Ishikawa (cell line): ENCODE results near the gene CDC42BPA.

ENCODE experiments used
- CEBPB ChIP-seq: IDR thresholded peaks from 2 replicates; pipeline ENCODE4 v1.6.1; 2012
- CREB1 ChIP-seq: IDR thresholded peaks from 2 replicates; pipeline ENCODE4 v1.6.1; 2012; ENCODE audit warnings: low read depth
- EGR1 ChIP-seq: IDR thresholded peaks from 2 replicates; pipeline ENCODE4 v1.6.1; 2012
- EP300 ChIP-seq: IDR thresholded peaks from 2 replicates; pipeline ENCODE4 v1.6.1; 2012; ENCODE audit warnings: borderline replicate concordance
- FOXM1 ChIP-seq: IDR thresholded peaks from 2 replicates; pipeline ENCODE4 v1.6.1; 2012; ENCODE audit warnings: low read depth, borderline replicate concordance
- NFIC ChIP-seq: IDR thresholded peaks from 2 replicates; pipeline ENCODE4 v1.6.1; 2012
- RAD21 ChIP-seq: IDR thresholded peaks from 2 replicates; pipeline ENCODE4 v1.6.1; 2012; ENCODE audit warnings: low read depth
- TAF1 ChIP-seq: IDR thresholded peaks from 2 replicates; pipeline ENCODE4 v1.6.1; 2012; ENCODE audit warnings: low read depth, mild to moderate bottlenecking
- TCF12 ChIP-seq: IDR thresholded peaks from 2 replicates; pipeline ENCODE4 v1.6.1; 2012; ENCODE audit warnings: low read depth
- TEAD4 ChIP-seq: IDR thresholded peaks from 2 replicates; pipeline ENCODE4 v1.6.1; 2012
- USF1 ChIP-seq: IDR thresholded peaks from 2 replicates; pipeline ENCODE4 v1.6.1; 2012
- YY1 ChIP-seq: IDR thresholded peaks from 2 replicates; pipeline ENCODE4 v1.6.1; 2012; ENCODE audit warnings: low read depth
- ZBTB7A ChIP-seq: IDR thresholded peaks from 2 replicates; pipeline ENCODE4 v1.6.1; 2012; ENCODE audit warnings: low read depth
- TF ChIP-seq, protein P1 (sequence below): IDR thresholded peaks from 2 replicates; pipeline ENCODE4 v1.6.1; 2012
- TF ChIP-seq, protein P2 (sequence below): IDR thresholded peaks from 2 replicates; pipeline ENCODE4 v1.6.1; 2012; ENCODE audit warnings: low read depth, mild to moderate bottlenecking

Gene CDC42BPA

GRCh38 chr1:227140376-227140775 is 177.9 kb downstream of the CDC42BPA start:
- TF ChIP-seq, protein P1, sequence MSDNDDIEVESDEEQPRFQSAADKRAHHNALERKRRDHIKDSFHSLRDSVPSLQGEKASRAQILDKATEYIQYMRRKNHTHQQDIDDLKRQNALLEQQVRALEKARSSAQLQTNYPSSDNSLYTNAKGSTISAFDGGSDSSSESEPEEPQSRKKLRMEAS = no peak
- no peak for TF ChIP-seq USF1
- no peak for TF ChIP-seq EGR1
- TF ChIP-seq EP300 = no peak
- TF ChIP-seq, protein P2, sequence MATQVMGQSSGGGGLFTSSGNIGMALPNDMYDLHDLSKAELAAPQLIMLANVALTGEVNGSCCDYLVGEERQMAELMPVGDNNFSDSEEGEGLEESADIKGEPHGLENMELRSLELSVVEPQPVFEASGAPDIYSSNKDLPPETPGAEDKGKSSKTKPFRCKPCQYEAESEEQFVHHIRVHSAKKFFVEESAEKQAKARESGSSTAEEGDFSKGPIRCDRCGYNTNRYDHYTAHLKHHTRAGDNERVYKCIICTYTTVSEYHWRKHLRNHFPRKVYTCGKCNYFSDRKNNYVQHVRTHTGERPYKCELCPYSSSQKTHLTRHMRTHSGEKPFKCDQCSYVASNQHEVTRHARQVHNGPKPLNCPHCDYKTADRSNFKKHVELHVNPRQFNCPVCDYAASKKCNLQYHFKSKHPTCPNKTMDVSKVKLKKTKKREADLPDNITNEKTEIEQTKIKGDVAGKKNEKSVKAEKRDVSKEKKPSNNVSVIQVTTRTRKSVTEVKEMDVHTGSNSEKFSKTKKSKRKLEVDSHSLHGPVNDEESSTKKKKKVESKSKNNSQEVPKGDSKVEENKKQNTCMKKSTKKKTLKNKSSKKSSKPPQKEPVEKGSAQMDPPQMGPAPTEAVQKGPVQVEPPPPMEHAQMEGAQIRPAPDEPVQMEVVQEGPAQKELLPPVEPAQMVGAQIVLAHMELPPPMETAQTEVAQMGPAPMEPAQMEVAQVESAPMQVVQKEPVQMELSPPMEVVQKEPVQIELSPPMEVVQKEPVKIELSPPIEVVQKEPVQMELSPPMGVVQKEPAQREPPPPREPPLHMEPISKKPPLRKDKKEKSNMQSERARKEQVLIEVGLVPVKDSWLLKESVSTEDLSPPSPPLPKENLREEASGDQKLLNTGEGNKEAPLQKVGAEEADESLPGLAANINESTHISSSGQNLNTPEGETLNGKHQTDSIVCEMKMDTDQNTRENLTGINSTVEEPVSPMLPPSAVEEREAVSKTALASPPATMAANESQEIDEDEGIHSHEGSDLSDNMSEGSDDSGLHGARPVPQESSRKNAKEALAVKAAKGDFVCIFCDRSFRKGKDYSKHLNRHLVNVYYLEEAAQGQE = no peak
- no peak for TF ChIP-seq RAD21
- no peak for TF ChIP-seq YY1
- no peak for TF ChIP-seq CEBPB
- TF ChIP-seq FOXM1 = no peak
- TF ChIP-seq CREB1 = no peak
- no peak for TF ChIP-seq NFIC

DNA sequence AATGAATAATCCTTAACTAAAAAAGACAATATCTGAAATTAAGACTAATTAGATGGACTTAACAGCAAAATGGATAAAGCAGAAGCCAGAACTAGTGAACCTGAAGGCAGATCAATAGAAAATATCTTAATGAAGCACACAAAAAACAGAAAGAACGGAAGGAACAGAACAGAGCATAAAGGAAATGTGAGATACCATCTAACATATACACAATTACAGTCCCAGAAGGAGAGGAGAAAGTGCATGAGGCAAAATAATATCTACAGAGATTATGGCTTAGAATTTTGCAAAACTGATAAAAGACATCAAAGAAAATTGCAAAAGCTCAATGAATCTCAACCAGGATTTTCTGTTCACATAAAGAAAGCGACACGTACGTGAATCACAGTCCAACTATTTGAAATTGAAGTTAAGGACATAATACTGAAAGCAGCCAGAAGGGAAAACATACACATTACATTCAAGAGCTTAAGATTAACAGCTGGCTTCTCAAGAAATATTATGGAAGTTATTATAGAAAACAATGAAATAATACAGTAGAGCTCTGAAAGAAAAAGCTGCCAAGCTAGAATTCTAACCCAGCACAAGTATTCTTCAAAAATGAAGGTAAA is 182.0 kb downstream of the CDC42BPA start:
- TF ChIP-seq, protein P2 = no peak
- TF ChIP-seq ZBTB7A (no peak), CEBPB (no peak), RAD21 (no peak), FOXM1 (no peak), TCF12 (no peak)
- TF ChIP-seq, protein P1 = no peak

DNA sequence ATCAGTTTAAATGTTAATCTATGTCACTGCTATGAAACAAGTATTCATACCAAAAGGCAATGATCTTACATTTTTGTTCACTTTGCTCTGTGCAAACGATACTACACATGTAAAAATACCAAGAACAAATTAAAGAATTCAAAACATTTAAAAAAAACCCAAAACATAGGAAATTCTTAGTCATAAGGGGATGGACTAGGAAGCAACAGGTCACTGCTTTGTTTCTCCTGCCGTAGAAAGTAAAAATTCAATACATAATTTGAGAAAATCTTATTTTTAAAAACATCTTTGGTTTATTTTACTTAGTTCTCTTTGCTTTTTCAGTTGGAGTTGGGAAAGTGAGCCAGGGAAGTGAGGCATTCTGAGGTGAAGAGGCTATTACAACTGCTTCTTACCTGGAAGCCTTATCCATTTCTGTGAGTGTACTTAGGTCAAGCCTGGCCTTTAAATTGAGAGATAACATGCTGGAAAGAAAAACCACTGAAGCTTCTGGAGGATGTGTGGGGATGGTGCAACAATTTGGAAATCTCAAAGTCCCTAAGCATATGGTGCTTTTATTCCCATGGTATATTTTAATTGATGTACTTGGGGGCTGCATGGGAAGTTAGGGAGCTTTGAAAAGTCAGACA is 183.5 kb downstream of the CDC42BPA start:
- no peak for TF ChIP-seq YY1

DNA sequence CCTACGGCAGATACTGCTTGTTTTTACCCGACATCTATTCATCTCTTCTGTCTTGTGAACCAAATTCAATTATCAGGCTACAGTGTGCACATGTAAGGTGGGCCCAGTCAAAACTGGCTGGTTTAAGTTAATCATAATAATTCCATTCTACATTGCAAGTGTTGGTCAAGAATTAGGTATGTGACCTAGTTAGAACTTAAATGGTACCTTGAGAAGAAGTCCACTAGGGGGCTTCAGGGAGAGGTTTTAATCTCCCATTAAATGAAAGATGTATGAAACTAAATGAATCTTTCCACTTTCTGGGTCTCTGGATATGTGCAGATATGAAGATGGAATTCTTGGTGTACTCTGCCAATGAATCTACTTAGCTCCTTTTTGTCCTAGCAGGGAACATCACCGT is 187.1 kb downstream of the CDC42BPA start:
- peak; percentile 14; the same call in 1 of the 2 replicates for TF ChIP-seq RAD21
- TF ChIP-seq YY1 = no peak

GRCh38 chr1:227127891-227128290 is 190.4 kb downstream of the CDC42BPA start:
- TF ChIP-seq, protein P2 = no peak

- TF ChIP-seq USF1 (no peak), TAF1 (no peak), TEAD4 (no peak), CREB1 (no peak), EGR1 (no peak), NFIC (no peak)
Measured at GRCh38 chr1:227125929-227126545, 192.3 kb downstream of the CDC42BPA start.
